Measurements from ENCODE around the gene SOX10.

- TF ChIP-seq CTCF (IDR thresholded peaks at IDR 0.05; ENCODE audit: low read depth, low read length) (no peak), EZH2phosphoT487 (IDR thresholded peaks at IDR 0.05; ENCODE audit: low read depth) (no peak)
These were observed 25.0 kb downstream of the SOX10 start for GRCh38 chr22:37959231-37959825.
